GM12873 (cell line): ENCODE measurements around the gene ZBTB9.
A peak's percentile ranks its signal among the peaks of the same experiment; 100 is the strongest.

Experiments
- TF ChIP-seq, protein P1 (sequence below): IDR thresholded peaks from 2 replicates; pipeline ENCODE4 v1.5.1; 2012; ENCODE audit warnings: low read depth, mild to moderate bottlenecking, moderate library complexity, low read length, control low read depth; ENCODE audit not compliant: insufficient read depth; ENCODE audit errors: missing control alignments

Gene ZBTB9

DNA sequence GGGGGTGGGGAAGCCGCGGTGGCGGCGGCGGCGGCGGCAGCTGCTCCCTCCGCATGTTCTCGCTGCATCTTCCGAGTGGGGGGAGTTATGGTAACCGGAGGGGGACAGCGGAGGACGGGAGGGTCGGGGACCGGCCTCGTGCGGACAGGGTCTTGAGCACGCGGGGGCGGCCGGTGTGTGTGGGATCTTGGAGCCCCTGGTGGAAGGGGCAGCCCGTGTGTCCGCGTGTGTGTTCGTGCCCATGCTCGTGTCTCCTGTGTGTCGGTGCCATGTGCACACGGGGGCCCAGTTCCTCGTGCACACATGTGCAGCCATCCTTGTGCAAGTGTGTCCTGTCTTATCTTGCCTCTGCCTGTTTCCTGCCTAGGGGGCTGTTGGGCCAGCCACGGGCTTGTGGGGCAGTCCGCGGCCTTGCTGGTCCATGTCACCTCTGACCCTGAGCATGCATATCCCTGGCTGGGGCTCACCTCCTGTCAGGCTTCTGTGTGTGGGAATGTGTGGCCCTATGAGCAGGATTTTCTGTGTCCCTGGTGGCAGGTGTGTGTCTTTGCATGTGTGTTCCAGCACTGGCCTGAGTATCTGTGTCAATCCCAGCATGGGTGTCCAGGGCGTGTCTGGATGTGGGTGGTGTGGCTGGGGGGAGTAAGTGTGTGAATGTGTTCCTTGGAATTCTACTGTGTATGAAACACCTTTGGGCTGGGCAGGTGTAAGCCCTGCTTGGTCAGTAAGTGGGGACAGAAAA is 26.0 kb upstream of the ZBTB9 start:
- TF ChIP-seq, protein P1, sequence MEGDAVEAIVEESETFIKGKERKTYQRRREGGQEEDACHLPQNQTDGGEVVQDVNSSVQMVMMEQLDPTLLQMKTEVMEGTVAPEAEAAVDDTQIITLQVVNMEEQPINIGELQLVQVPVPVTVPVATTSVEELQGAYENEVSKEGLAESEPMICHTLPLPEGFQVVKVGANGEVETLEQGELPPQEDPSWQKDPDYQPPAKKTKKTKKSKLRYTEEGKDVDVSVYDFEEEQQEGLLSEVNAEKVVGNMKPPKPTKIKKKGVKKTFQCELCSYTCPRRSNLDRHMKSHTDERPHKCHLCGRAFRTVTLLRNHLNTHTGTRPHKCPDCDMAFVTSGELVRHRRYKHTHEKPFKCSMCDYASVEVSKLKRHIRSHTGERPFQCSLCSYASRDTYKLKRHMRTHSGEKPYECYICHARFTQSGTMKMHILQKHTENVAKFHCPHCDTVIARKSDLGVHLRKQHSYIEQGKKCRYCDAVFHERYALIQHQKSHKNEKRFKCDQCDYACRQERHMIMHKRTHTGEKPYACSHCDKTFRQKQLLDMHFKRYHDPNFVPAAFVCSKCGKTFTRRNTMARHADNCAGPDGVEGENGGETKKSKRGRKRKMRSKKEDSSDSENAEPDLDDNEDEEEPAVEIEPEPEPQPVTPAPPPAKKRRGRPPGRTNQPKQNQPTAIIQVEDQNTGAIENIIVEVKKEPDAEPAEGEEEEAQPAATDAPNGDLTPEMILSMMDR = peak; percentile 67

DNA sequence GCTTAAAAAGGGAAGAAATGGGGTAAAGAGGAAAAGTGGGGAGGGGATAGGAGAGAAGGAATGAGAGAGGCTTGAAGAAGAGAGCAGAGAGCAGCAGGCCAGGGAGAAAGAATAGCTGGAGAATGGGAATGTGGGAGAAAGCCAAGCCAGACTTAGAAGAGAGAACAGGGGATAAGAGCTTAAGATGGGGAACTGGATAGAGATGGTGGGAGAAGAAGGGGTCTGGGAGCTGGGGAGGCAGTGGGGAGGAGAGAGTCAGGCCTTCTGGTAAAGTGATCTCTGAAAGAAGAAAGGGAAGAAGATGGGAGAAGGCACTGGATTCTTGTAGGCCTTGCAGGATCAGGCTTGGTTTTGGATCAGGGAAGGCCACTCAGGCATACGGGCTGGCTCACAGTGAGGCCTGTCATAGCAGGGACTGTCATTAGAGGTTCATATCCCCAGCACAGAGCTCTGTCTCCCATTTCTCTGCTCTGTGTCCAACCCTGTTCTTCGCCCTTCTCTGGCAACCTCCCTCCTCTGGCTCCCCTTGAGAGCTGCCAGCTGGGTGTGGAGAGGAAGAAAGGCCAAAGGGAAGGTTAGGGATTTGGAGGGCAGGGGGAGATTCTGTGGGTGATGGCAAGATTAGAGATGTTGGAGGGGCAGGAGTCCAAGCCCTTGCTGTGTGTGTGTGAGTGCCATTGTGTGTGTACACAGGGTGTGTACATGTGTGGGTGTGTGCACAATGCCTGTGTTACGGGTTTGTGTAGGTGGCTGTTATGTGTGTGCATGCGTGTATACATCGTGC is 25.2 kb upstream of the ZBTB9 start:
- TF ChIP-seq, protein P1 = peak; percentile 2

- TF ChIP-seq, protein P1 = no peak
These were observed 24.7 kb upstream of the ZBTB9 start for GRCh38 chr6:33429750-33430052.

DNA sequence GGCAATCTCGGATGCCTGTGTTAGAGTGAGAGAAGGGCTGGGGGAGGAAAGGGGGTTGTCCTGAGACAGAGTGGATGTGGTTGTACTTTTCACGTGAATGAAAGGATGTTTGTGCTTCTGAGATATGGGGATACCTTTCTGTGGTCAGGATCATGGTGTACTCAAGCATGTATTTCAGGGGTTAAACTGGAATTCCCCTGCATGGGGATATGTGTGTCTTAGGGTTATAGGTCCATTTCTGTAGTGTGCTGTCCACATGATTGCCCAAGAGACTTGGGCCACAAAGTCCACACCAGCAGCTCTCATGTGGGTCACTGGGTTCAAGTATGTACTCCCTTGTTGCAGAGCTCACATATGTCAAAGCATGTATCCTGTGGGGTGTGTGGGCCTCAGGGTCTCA is 24.0 kb upstream of the ZBTB9 start:
- TF ChIP-seq, protein P1 = no peak

DNA sequence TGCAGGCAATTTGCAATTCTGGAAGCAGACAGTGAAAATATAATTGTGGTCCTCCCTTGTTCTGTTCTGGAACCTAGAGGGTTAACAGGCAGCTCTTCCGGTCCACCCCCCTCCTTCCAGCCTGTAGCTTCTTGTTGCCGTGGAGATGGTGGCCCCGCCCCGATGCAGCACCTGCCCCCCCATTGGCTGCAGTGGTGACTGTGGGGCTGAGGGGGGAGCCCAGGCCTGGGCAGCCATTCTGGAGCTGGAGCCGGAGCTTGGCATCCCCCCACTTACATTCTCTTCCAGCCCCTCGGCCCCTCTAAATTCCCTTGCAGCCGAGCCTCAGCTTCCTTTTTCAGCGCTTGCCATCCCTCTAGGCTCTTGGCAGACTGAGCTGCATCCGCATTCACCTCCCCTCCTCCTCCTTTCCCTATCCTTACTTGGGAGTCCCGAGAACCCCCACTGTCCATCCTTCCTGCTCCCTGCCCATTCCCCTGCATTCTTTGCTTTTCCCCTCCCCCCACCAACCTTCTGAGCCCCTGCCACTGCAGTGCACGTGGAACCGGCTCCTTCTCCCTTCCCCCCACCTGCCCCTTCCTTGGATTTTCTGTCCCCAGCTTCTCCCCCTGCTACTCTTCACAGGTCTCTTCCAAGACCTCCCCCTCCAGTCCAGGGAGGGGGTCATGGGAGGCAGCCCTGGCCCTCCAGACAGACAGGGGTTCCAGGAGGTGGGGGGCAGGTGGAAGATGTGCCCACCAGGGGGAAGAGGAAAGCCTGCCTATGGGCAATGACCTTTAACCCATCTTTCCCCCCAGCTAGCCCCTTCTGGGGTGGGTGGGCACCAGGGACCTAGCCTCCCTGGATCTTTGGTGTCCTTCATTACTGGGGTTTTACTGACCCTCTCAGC is 23.1 kb upstream of the ZBTB9 start:
- TF ChIP-seq, protein P1 = peak; percentile 4

DNA sequence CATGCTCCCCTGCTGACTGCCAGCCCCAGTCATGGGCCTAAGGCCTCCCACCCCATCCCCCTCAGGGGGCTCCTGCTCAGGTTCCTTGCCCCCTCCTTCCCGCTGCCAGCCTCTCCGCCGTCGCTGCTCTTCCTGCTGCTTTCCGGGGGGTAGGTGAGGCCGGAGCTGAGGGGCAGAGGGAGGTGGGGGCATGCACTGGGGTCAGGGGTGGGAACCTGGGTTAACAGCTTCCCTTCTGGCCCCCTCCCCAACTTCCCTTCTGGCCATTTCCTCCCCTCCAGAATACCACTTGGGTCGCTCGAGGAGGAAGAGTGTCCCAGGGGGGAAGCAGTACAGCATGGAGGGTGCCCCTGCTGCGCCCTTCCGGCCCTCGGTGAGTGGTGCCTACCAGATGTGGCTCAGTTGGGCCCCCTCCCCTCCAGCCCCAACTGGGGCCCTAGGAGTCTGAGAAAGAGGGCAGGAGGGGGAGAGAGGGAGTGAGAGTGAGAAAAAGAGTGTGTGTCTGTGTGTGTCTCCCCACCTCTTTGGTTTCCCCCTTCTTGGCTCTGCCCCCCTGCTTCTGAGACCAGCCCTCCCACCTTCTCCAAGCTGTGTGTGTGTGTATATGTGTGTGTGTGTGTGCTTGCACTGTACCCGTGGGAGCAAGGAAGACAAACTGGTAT is 22.4 kb upstream of the ZBTB9 start:
- TF ChIP-seq, protein P1 = no peak
